Activated naive CD8-positive, alpha-beta T cell treated with anti-CD3 and anti-CD28 coated beads, Interleukin-2, amount 50 U/mL, for 16 hours (primary cell): ENCODE results near the gene KLF4.

ENCODE experiments used
- DNase-seq: peaks from one replicate; pipeline ENCODE4 v3.0.0-alpha.2; 2020; ENCODE audit warnings: low read depth, low spot score

The KLF4 gene

GRCh38 chr9:107487521-107488374 is 1.8 kb downstream of the KLF4 start:
- DNase-seq = no peak

GRCh38 chr9:107486674-107487520 is 2.7 kb downstream of the KLF4 start:
- no peak for DNase-seq

- no peak for DNase-seq
Measured at GRCh38 chr9:107485458-107486043, 4.0 kb downstream of the KLF4 start.

GRCh38 chr9:107484117-107484723 is 5.3 kb downstream of the KLF4 start:
- DNase-seq = no peak

GRCh38 chr9:107483666-107484065 is 5.9 kb downstream of the KLF4 start:
- DNase-seq = no peak

- no peak for DNase-seq
Measured at GRCh38 chr9:107481035-107481434, 8.5 kb downstream of the KLF4 start.

- DNase-seq = no peak
Measured at GRCh38 chr9:107480386-107480789, 9.2 kb downstream of the KLF4 start.

- DNase-seq = no peak
Measured at GRCh38 chr9:107478805-107479204, 10.8 kb downstream of the KLF4 start.

- DNase-seq = no peak
Measured at GRCh38 chr9:107474124-107474523, 15.4 kb downstream of the KLF4 start.

GRCh38 chr9:107472581-107473340 is 16.8 kb downstream of the KLF4 start:
- DNase-seq = no peak

GRCh38 chr9:107471552-107471951 is 18.0 kb downstream of the KLF4 start:
- no peak for DNase-seq

GRCh38 chr9:107467416-107467815 is 22.2 kb downstream of the KLF4 start:
- DNase-seq = no peak

- DNase-seq = no peak
Measured at GRCh38 chr9:107466826-107467225, 22.7 kb downstream of the KLF4 start.

- no peak for DNase-seq
Measured at GRCh38 chr9:107465467-107466451, 23.8 kb downstream of the KLF4 start.

GRCh38 chr9:107464516-107464915 is 25.1 kb downstream of the KLF4 start:
- no peak for DNase-seq

- no peak for DNase-seq
Measured at GRCh38 chr9:107462691-107463090, 26.9 kb downstream of the KLF4 start.

- DNase-seq = no peak
Measured at GRCh38 chr9:107460153-107461023, 29.2 kb downstream of the KLF4 start.

- no peak for DNase-seq
Measured at GRCh38 chr9:107455425-107456135, 34.0 kb downstream of the KLF4 start.
